Memory B cell (primary cell): ENCODE results near the gene PTPRQ.
"Not testable (repeated sequence)": the region's sequence is repeated elsewhere in the genome, so short reads cannot be mapped to it uniquely, and the experiment has no call there.

Experiments used
- ATAC-seq: fragments of 150-1000 bp; cut with Tn5 transposase; 2 replicates; pipeline ENCODE4 v1.10.0; 2021; ENCODE audit warnings: low read depth, mild to moderate bottlenecking, moderate library complexity
- DNase-seq, 2 donors: peaks; one replicate each; pipeline ENCODE4 v3.0.0; 2022; ENCODE audit warnings: low spot score in 2 of 2
- H3K27ac Mint-ChIP-seq: one replicate; pipeline ENCODE4 v1.8.0; 2022; ENCODE audit warnings: mild to moderate bottlenecking, moderate library complexity, mixed read lengths
- H3K27me3 Mint-ChIP-seq: one replicate; pipeline ENCODE4 v1.8.0; 2022; ENCODE audit warnings: mixed read lengths
- H3K36me3 Mint-ChIP-seq: one replicate; pipeline ENCODE4 v1.8.0; 2022; ENCODE audit warnings: mild to moderate bottlenecking, mixed read lengths
- H3K4me1 Mint-ChIP-seq: one replicate; pipeline ENCODE4 v1.8.0; 2022; ENCODE audit warnings: mixed read lengths
- H3K4me3 Mint-ChIP-seq: one replicate; pipeline ENCODE4 v1.8.0; 2022; ENCODE audit warnings: mild to moderate bottlenecking, moderate library complexity, mixed read lengths
- H3K9me3 Mint-ChIP-seq: one replicate; pipeline ENCODE4 v1.8.0; 2022; ENCODE audit warnings: mixed read lengths

Gene PTPRQ

GRCh38 chr12:80662586-80662985 lies 218.6 kb downstream of the PTPRQ start:
- H3K9me3 Mint-ChIP-seq, result no peaks in the 10 kb centered on the region
- no peaks in the 10 kb centered on the region for H3K4me1 Mint-ChIP-seq

GRCh38 chr12:80670214-80670613 lies 226.2 kb downstream of the PTPRQ start:
- ATAC-seq (no peak), DNase-seq (no peak)
- no peaks in the 10 kb centered on the region for H3K4me1 Mint-ChIP-seq
- H3K27me3 Mint-ChIP-seq, result no peaks in the 10 kb centered on the region
- H3K4me3 Mint-ChIP-seq, result no peak overlapping the region
- peaks cover 2% of the 10 kb centered on the region for H3K9me3 Mint-ChIP-seq
- no peak overlapping the region for H3K27ac Mint-ChIP-seq
- H3K36me3 Mint-ChIP-seq, result no peaks in the 10 kb centered on the region

More at GRCh38 chr12:80662586-80662985, 218.6 kb downstream of the PTPRQ start:
- DNase-seq, result no peak
- no peak overlapping the region for H3K27ac Mint-ChIP-seq
- no peaks in the 10 kb centered on the region for H3K36me3 Mint-ChIP-seq
- no peak overlapping the region for H3K4me3 Mint-ChIP-seq
- no peak for ATAC-seq
- H3K27me3 Mint-ChIP-seq, result no peaks in the 10 kb centered on the region

GRCh38 chr12:80676042-80676636 lies 232.1 kb downstream of the PTPRQ start:
- not testable (repeated sequence) for H3K27ac Mint-ChIP-seq

DNA sequence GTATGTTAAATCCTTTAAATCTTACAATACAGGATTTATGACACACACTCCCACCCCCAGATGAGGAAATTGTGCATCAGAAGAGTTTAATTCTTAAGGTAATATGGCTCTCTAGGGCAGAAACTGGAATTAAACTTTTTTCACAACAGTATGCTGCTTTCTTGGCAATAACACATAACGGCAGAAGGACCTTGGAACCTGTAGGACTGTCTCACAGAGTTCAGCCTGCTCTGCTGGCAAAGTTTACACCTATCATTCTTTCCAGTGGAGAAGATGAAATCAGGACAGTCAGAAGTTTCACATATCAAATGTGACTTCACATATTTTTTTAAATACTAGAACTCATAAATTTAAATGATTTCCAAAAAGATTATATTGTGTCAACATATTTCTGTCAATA lies 232.8 kb downstream of the PTPRQ start:
- H3K27ac Mint-ChIP-seq, result no peak overlapping the region
- no peaks in the 10 kb centered on the region for H3K27me3 Mint-ChIP-seq
- no peak overlapping the region for H3K4me3 Mint-ChIP-seq
- no peaks in the 10 kb centered on the region for H3K4me1 Mint-ChIP-seq
- ATAC-seq (no peak), DNase-seq (no peak)
- H3K9me3 Mint-ChIP-seq, result no peaks in the 10 kb centered on the region
- H3K36me3 Mint-ChIP-seq, result no peaks in the 10 kb centered on the region

More at GRCh38 chr12:80676042-80676636, 232.1 kb downstream of the PTPRQ start:
- H3K4me3 Mint-ChIP-seq, H3K4me1 Mint-ChIP-seq, H3K36me3 Mint-ChIP-seq, H3K27me3 Mint-ChIP-seq, H3K9me3 Mint-ChIP-seq, ATAC-seq, DNase-seq: not testable (repeated sequence)

GRCh38 chr12:80677994-80678393 lies 234.0 kb downstream of the PTPRQ start:
- ATAC-seq, result no peak
- no peaks in the 10 kb centered on the region for H3K27me3 Mint-ChIP-seq
- DNase-seq, result no peak
- H3K9me3 Mint-ChIP-seq, result no peaks in the 10 kb centered on the region
- H3K4me3 Mint-ChIP-seq, result no peak overlapping the region
- no peaks in the 10 kb centered on the region for H3K4me1 Mint-ChIP-seq
- H3K27ac Mint-ChIP-seq, result no peak overlapping the region
- H3K36me3 Mint-ChIP-seq, result no peaks in the 10 kb centered on the region

GRCh38 chr12:80679346-80680131 lies 235.5 kb downstream of the PTPRQ start:
- no peak overlapping the region for H3K4me3 Mint-ChIP-seq
- H3K27me3 Mint-ChIP-seq, result no peaks in the 10 kb centered on the region
- H3K9me3 Mint-ChIP-seq, result no peaks in the 10 kb centered on the region
- ATAC-seq (no peak), DNase-seq (no peak)
- no peak overlapping the region for H3K27ac Mint-ChIP-seq
- H3K4me1 Mint-ChIP-seq, result no peaks in the 10 kb centered on the region
- H3K36me3 Mint-ChIP-seq, result no peaks in the 10 kb centered on the region

DNA sequence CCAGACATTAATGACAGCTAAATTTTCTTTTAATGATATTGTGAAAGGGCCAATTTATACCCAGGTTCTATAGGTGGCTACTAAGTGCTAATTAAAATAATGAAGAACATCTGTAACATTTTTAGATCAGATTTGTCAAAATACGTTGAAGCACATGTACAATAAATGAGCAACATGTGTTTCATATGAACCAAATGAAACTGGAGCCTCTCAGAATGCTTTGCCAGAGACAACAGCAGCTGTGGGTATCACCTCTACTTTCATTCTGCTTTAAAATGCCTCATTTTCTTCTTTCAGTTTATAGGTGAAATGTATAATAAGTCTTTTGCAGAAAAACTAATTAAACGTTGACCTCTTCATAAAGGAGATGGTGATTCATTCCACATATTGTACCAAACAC lies 237.3 kb downstream of the PTPRQ start:
- Mint-ChIP-seq H3K36me3 (no peaks in the 10 kb centered on the region), H3K4me1 (no peaks in the 10 kb centered on the region), H3K27me3 (no peaks in the 10 kb centered on the region), H3K4me3 (no peak overlapping the region), H3K9me3 (no peaks in the 10 kb centered on the region), H3K27ac (no peak overlapping the region)
- DNase-seq (no peak), ATAC-seq (no peak)

DNA sequence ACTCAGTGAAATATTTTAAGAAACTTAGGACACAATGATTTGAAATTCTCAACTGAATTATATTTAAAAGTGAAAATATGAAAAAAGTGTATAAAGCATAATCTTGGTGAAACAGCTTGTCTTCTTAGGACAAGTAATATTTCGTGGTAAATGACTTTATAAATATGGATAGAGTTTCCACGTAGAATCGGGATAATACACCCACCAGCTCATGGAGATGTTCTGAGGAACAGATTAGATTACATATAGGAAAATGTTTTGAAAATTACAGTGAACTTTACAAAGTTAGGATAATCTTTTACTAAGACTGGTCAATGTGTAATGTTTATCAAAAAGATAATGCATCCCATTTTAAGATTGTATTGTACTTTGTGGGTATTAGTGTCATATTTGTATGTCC lies 237.8 kb downstream of the PTPRQ start:
- Mint-ChIP-seq H3K9me3 (no peaks in the 10 kb centered on the region), H3K36me3 (no peaks in the 10 kb centered on the region), H3K27me3 (no peaks in the 10 kb centered on the region), H3K4me3 (no peak overlapping the region), H3K27ac (no peak overlapping the region), H3K4me1 (no peaks in the 10 kb centered on the region)
- DNase-seq (no peak), ATAC-seq (no peak)

DNA sequence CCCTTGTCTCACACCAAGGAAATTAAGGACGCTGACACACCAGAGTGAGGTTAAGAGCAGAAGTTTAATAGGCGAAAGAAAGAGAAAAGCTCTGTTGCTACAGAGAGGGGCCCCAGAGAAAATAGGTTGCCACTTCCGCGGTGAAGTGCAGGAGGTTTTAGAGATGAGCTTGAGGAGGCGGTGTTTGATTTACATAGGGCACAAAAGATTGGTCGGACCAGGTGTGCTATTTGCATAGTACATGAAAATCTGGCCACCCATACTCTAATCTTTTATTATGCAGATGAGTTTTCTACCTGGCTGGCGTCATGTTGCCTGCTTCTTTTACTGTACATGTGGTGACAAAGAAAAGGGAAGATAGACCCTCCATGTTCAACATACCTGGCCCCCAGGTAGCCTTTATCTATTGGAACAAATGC lies 240.1 kb downstream of the PTPRQ start:
- DNase-seq, result no peak
- H3K27ac Mint-ChIP-seq, result no peak overlapping the region
- no peak for ATAC-seq
- H3K4me1 Mint-ChIP-seq, result no peaks in the 10 kb centered on the region
- no peaks in the 10 kb centered on the region for H3K27me3 Mint-ChIP-seq
- H3K4me3 Mint-ChIP-seq, result no peak overlapping the region
- no peaks in the 10 kb centered on the region for H3K36me3 Mint-ChIP-seq
- H3K9me3 Mint-ChIP-seq, result no peaks in the 10 kb centered on the region

DNA sequence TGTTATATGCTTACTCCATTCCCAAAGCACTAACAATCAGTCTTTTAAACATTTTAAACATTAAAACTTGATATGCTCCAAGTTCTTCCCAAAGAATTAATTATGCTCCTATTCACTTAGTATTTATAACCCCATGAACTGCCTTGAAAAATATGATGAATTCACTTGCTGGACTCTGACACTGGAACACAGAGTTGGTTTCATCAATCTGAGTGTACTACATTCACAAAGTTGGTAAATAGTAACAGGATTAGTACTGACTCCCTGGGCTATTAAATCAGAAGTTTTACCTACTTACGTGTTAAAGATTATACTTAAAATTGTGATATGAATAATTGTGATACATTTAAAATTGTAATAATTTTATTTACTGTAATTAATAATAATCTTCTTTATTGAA lies 246.1 kb downstream of the PTPRQ start:
- Mint-ChIP-seq H3K4me1 (no peaks in the 10 kb centered on the region), H3K36me3 (no peaks in the 10 kb centered on the region), H3K4me3 (no peak overlapping the region), H3K27ac (no peak overlapping the region), H3K27me3 (no peaks in the 10 kb centered on the region), H3K9me3 (no peaks in the 10 kb centered on the region)
- no peak for ATAC-seq
- no peak for DNase-seq

GRCh38 chr12:80690513-80690912 lies 246.5 kb downstream of the PTPRQ start:
- DNase-seq, result no peak
- no peak overlapping the region for H3K4me3 Mint-ChIP-seq
- H3K4me1 Mint-ChIP-seq, result no peaks in the 10 kb centered on the region
- no peaks in the 10 kb centered on the region for H3K36me3 Mint-ChIP-seq
- H3K27me3 Mint-ChIP-seq, result no peaks in the 10 kb centered on the region
- no peak overlapping the region for H3K27ac Mint-ChIP-seq
- no peak for ATAC-seq
- no peaks in the 10 kb centered on the region for H3K9me3 Mint-ChIP-seq

DNA sequence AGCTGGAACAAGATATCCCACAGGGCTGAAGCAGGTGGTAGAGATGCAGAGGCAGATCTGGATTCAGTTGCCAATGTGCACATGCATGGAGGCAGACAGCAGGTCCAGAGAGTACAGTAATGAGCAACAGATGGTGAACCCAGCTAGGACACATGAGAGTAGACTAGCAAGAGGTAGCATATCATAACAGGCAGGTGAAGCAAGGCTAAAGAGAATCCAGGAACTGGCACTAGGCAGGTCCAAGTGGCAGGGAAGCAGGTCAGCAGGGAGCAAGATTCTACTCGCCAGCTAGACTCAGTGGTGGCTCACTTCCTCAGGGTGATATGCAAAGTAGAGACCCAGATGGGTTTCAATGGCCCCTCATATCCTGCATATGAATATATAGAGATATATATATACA lies 248.1 kb downstream of the PTPRQ start:
- no peaks in the 10 kb centered on the region for H3K27me3 Mint-ChIP-seq
- no peaks in the 10 kb centered on the region for H3K4me1 Mint-ChIP-seq
- no peaks in the 10 kb centered on the region for H3K9me3 Mint-ChIP-seq
- H3K4me3 Mint-ChIP-seq, result no peak overlapping the region
- DNase-seq (no peak), ATAC-seq (no peak)
- H3K36me3 Mint-ChIP-seq, result no peaks in the 10 kb centered on the region
- H3K27ac Mint-ChIP-seq, result no peak overlapping the region

DNA sequence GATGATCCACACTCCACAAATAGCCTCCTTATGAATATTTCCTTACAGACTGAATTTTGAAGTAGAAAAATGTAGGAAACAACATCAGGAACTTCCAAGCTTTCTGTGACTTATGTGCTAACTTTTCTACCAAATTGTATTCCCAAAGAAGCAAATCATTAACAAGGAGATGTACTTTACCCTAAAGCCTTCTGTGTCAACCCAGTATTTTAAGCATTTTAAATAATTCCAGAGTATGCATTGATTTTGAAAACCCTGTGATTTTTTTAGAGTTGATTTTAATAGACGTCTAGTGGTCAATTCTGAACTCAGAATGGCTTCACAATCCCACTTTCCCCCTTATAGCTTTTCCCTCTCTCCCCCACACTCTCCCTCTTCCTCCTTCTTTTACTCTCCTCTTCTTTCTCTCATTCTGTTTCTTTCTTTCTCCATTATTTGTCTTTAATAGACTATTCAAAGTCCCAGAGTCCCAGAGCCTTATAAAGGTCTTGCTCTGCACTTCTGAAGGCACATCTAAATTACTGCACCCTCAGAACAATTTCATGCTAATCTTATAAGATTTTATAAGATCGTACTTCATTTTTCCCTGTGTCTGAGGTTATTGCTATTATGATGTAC lies 253.3 kb downstream of the PTPRQ start:
- Mint-ChIP-seq H3K27ac (no peak overlapping the region), H3K36me3 (no peaks in the 10 kb centered on the region), H3K27me3 (no peaks in the 10 kb centered on the region), H3K9me3 (no peaks in the 10 kb centered on the region), H3K4me3 (no peak overlapping the region), H3K4me1 (no peaks in the 10 kb centered on the region)
- ATAC-seq, result no peak
- DNase-seq, result no peak

- Mint-ChIP-seq H3K9me3 (no peaks in the 10 kb centered on the region), H3K4me1 (peaks cover 3% of the 10 kb centered on the region), H3K36me3 (no peaks in the 10 kb centered on the region), H3K27me3 (no peaks in the 10 kb centered on the region), H3K4me3 (no peak overlapping the region), H3K27ac (no peak overlapping the region)
- ATAC-seq (no peak), DNase-seq (no peak)
Measured at GRCh38 chr12:80698256-80698655, 254.2 kb downstream of the PTPRQ start.
